Peyer's patch (tissue), 4 donors: ENCODE results near the gene MAN1C1. TPM values are rescaled to one million over a fixed set of nuclear protein-coding genes. Genes with fewer than 3 reads are reported as not detected.

Experiments used
- DNase-seq, 3 donors: peaks; one replicate each; pipeline ENCODE4 v3.0.0-alpha.2; 2017 to 2019
- H3K27ac ChIP-seq, 4 donors: fragments of 200-600 bp; sonication (generic); one replicate each; pipeline ENCODE4 v1.5.1; 2016 to 2019
- H3K27me3 ChIP-seq, 2 donors: fragments of 200-600 bp; sonication (generic); one replicate each; pipeline ENCODE4 v1.5.1; 2019
- H3K36me3 ChIP-seq, 3 donors: fragments of 200-600 bp; sonication (generic); one replicate each; pipeline ENCODE4 v1.5.1; 2016 to 2019
- H3K4me1 ChIP-seq, 4 donors: fragments of 200-600 bp; sonication (generic); one replicate each; pipeline ENCODE4 v1.5.1; 2016 to 2019
- H3K4me3 ChIP-seq, 4 donors: fragments of 200-600 bp; sonication (generic); 1 replicate in 3 of 4; 2 replicates in 1 of 4; pipeline ENCODE4 v1.5.1; 2016 to 2019; ENCODE audit warnings: mild to moderate bottlenecking in 1 of 4
- H3K9me3 ChIP-seq, 4 donors: fragments of 200-600 bp; sonication (generic); one replicate each; pipeline ENCODE4 v1.5.1; 2016 to 2019; ENCODE audit warnings: mild to moderate bottlenecking in 1 of 4
- CTCF ChIP-seq, 6 experiments: fragments of 450-650 bp in 4 of 6; fragments of 200-600 bp in 2 of 6; sonication (generic) in 1 of 6; IDR thresholded peaks; one replicate each; pipeline ENCODE4 v1.5.1; 2017 to 2019; ENCODE audit warnings: antibody characterized with exemption in 6 of 6, mild to moderate bottlenecking in 3 of 6, moderate library complexity in 1 of 6
- POLR2A ChIP-seq, 2 donors: fragments of 450-650 bp; IDR thresholded peaks; one replicate each; pipeline ENCODE4 v1.5.1; 2017; ENCODE audit warnings: antibody characterized with exemption in 2 of 2, mild to moderate bottlenecking in 2 of 2, moderate library complexity in 2 of 2
- total RNA-seq, 4 donors: library from RNA; depleted of rRNA; stranded (reverse); fragments of >200 nt; gene quantifications; one replicate each; pipeline ENCODE4 v1.1.0, GENCODE V29; 2016

The MAN1C1 gene
- total RNA-seq, 4 donors from 2014 or later: 2.3 to 10.7 (median 6.7) TPM

GRCh38 chr1:25673962-25674806 lies 57.6 kb downstream of the MAN1C1 start:
- Histone ChIP-seq H3K36me3 (no peaks in the 10 kb centered on the region), H3K9me3 (no peaks in the 10 kb centered on the region), H3K4me1 (peaks cover 0 to 4% (median 2%) of the 10 kb centered on the region in 4 donors), H3K27me3 (no peaks in the 10 kb centered on the region), H3K27ac (no peak overlapping the region), H3K4me3 (no peak overlapping the region)
- no peak for DNase-seq
- TF ChIP-seq CTCF (IDR thresholded peaks at IDR 0.05) (no peak), POLR2A (IDR thresholded peaks at IDR 0.05) (no peak)

GRCh38 chr1:25674807-25675084 lies 58.2 kb downstream of the MAN1C1 start:
- Histone ChIP-seq H3K27ac (no peak overlapping the region), H3K4me1 (peaks cover 0 to 4% (median 2%) of the 10 kb centered on the region in 4 donors), H3K27me3 (no peaks in the 10 kb centered on the region), H3K4me3 (no peak overlapping the region), H3K36me3 (no peaks in the 10 kb centered on the region), H3K9me3 (no peaks in the 10 kb centered on the region)
- no peak for DNase-seq
- TF ChIP-seq POLR2A (IDR thresholded peaks at IDR 0.05) (no peak), CTCF (IDR thresholded peaks at IDR 0.05) (no peak)

- DNase-seq: peak in 2 of 3 donors; percentile 76 to 86
- Histone ChIP-seq H3K9me3 (no peaks in the 10 kb centered on the region), H3K36me3 (no peaks in the 10 kb centered on the region), H3K27ac (peak overlapping the region in 1 of 4 donors; percentile 47), H3K4me1 (peaks cover 0 to 4% (median 2%) of the 10 kb centered on the region in 4 donors), H3K4me3 (no peak overlapping the region), H3K27me3 (no peaks in the 10 kb centered on the region)
- TF ChIP-seq POLR2A (IDR thresholded peaks at IDR 0.05): no peak
- no peak for TF ChIP-seq CTCF (IDR thresholded peaks at IDR 0.05)
These were observed 59.3 kb downstream of the MAN1C1 start for GRCh38 chr1:25675729-25676476.

GRCh38 chr1:25676488-25676887 lies 59.9 kb downstream of the MAN1C1 start:
- DNase-seq: no peak

More at GRCh38 chr1:25676488-25676887, 59.9 kb downstream of the MAN1C1 start:
- H3K9me3 ChIP-seq: no peaks in the 10 kb centered on the region
- TF ChIP-seq POLR2A (IDR thresholded peaks at IDR 0.05) (no peak), CTCF (IDR thresholded peaks at IDR 0.05) (no peak)
- peak overlapping the region in 1 of 4 donors; percentile 47 for H3K27ac ChIP-seq
- no peak overlapping the region for H3K4me3 ChIP-seq
- H3K4me1 ChIP-seq: peaks cover 0 to 4% (median 2%) of the 10 kb centered on the region in 4 donors
- no peaks in the 10 kb centered on the region for H3K36me3 ChIP-seq
- H3K27me3 ChIP-seq: no peaks in the 10 kb centered on the region
